ENCODE results near the gene SLC11A2. TPM values are rescaled to one million over a fixed set of nuclear protein-coding genes. Genes with fewer than 3 reads are reported as not detected.

SLC11A2 gene
- total RNA-seq, 1 experiment from 2014 or later = 47.9 TPM

GRCh38 chr12:51018956-51019355 is 7.2 kb downstream of the SLC11A2 start:
- Histone ChIP-seq H3K4me1 (ENCODE audit: insufficient read depth, low read length) (no peaks in the 10 kb centered on the region), H2AFZ (ENCODE audit: low read length) (no peak overlapping the region), H2BK120ac (ENCODE audit: low read depth, low read length, poor library complexity, severe bottlenecking) (no peak overlapping the region), H3K18ac (ENCODE audit: insufficient read length, low read depth, low read length) (no peak overlapping the region), H3K27ac (ENCODE audit: insufficient read length, low read depth, low read length) (no peak overlapping the region), H3K4me2 (ENCODE audit: insufficient read depth, insufficient read length, low read length) (no peak overlapping the region), H3K9ac (ENCODE audit: extremely low read depth, insufficient read length, low read length) (no peak overlapping the region), H4K91ac (ENCODE audit: insufficient read length, low read depth, low read length) (no peak overlapping the region), H3K4ac (ENCODE audit: low read depth, low read length) (no peak overlapping the region), H3K79me1 (ENCODE audit: insufficient read depth, low read depth, low read length, poor library complexity, severe bottlenecking) (peaks cover 7% of the 10 kb centered on the region), H2BK15ac (ENCODE audit: low read depth, low read length) (no peak overlapping the region), H2AK5ac (ENCODE audit: insufficient read length, low read length) (no peak overlapping the region), H3K14ac (ENCODE audit: insufficient read depth, low read length) (no peak overlapping the region), H3K23ac (ENCODE audit: insufficient read length, low read depth, low read length) (no peak overlapping the region), H3K23me2 (ENCODE audit: insufficient read length, low read depth, low read length, poor library complexity, severe bottlenecking) (peaks cover 2% of the 10 kb centered on the region), H2BK5ac (ENCODE audit: insufficient read length, low read length) (no peak overlapping the region), H3K9me3 (ENCODE audit: control insufficient read depth, low read depth, low read length) (no peaks in the 10 kb centered on the region), H3T11ph (ENCODE audit: low read length) (no peak overlapping the region), H3K79me2 (ENCODE audit: insufficient read depth, low read length) (peaks cover 11% of the 10 kb centered on the region), H2BK20ac (ENCODE audit: low read depth, low read length, poor library complexity, severe bottlenecking) (no peak overlapping the region), H4K8ac (replicated peaks; ENCODE audit: insufficient read length, low read depth, low read length) (no peak overlapping the region), H3K56ac (ENCODE audit: insufficient read length, low read depth, low read length) (no peak overlapping the region), H3K27me3 (ENCODE audit: insufficient read depth, low read length) (no peaks in the 10 kb centered on the region), H2BK12ac (ENCODE audit: insufficient read length, low read depth, low read length) (no peak overlapping the region), H4K5ac (ENCODE audit: insufficient read length, low read depth, low read length) (no peak overlapping the region), H4K20me1 (ENCODE audit: control insufficient read depth, insufficient read depth, insufficient read length) (no peaks in the 10 kb centered on the region)
- Mint-ChIP-seq H3K27me3 (ENCODE audit: low read depth) (no peaks in the 10 kb centered on the region), H3K4me1 (peaks cover 19 to 21% of the 10 kb centered on the region in 2 experiments), H3K4me3 (no peak overlapping the region), H3K27ac (no peak overlapping the region), H3K36me3 (ENCODE audit: insufficient read depth in 1 of 3, low read depth in 3 of 3) (0 out of 7 replicates have a peak, but pooled peaks cover 0 to 2% (median 0%) of the 10 kb centered on the region in 3 experiments), H3K9me3 (no peaks in the 10 kb centered on the region)
- no CpG with 5 or more reads among the region's 2 CpGs for WGBS (ENCODE audit: extremely low coverage, insufficient read length, low lambda C conversion rate)
- no peak for DNase-seq
- no peak for TF ChIP-seq CTCF (conservative IDR thresholded peaks at IDR 0.05)

Data from H9 (cell line).